Dermis blood vessel endothelial cell (primary cell): ENCODE results near the gene YPEL2. TPM values are rescaled to one million over a fixed set of nuclear protein-coding genes. Genes with fewer than 3 reads are reported as not detected.

Experiments used
- DNase-seq: peaks from one replicate; pipeline ENCODE4 v3.0.0; 2010
- total RNA-seq: library from RNA; depleted of rRNA; stranded (reverse); fragments of >200 nt; gene quantifications from 2 replicates; pipeline ENCODE4 v1.2.3, GENCODE V29; 2014

YPEL2 gene
- total RNA-seq, 1 donor from 2014 or later = 101 TPM

- DNase-seq = no peak
Measured at GRCh38 chr17:59357219-59357697, 25.8 kb downstream of the YPEL2 start.

GRCh38 chr17:59357929-59358328, 26.5 kb downstream of the YPEL2 start:
- DNase-seq = peak; percentile 51

GRCh38 chr17:59361386-59361785, 29.9 kb downstream of the YPEL2 start:
- DNase-seq = peak; percentile 47

- DNase-seq = peak; percentile 62
Measured at GRCh38 chr17:59361916-59362810, 30.7 kb downstream of the YPEL2 start.

GRCh38 chr17:59362811-59363205, 31.4 kb downstream of the YPEL2 start:
- no peak for DNase-seq

- peak; percentile 44 for DNase-seq
Measured at GRCh38 chr17:59365383-59365981, 34.0 kb downstream of the YPEL2 start.

- DNase-seq = peak; percentile 43
Measured at GRCh38 chr17:59366040-59366757, 34.7 kb downstream of the YPEL2 start.

GRCh38 chr17:59366773-59367656, 35.6 kb downstream of the YPEL2 start:
- peak; percentile 54 for DNase-seq

- DNase-seq = no peak
Measured at GRCh38 chr17:59367657-59368045, 36.2 kb downstream of the YPEL2 start.

GRCh38 chr17:59368218-59368857, 36.9 kb downstream of the YPEL2 start:
- no peak for DNase-seq

GRCh38 chr17:59369031-59369975, 37.8 kb downstream of the YPEL2 start:
- no peak for DNase-seq

GRCh38 chr17:59370593-59371299, 39.3 kb downstream of the YPEL2 start:
- no peak for DNase-seq

- DNase-seq = no peak
Measured at GRCh38 chr17:59371416-59372100, 40.1 kb downstream of the YPEL2 start.

- peak; percentile 94 for DNase-seq
Measured at GRCh38 chr17:59372138-59372751, 40.8 kb downstream of the YPEL2 start.

GRCh38 chr17:59373882-59374495, 42.5 kb downstream of the YPEL2 start:
- peak; percentile 43 for DNase-seq

- no peak for DNase-seq
Measured at GRCh38 chr17:59374612-59375011, 43.2 kb downstream of the YPEL2 start.

- DNase-seq = no peak
Measured at GRCh38 chr17:59375857-59376256, 44.4 kb downstream of the YPEL2 start.

- no peak for DNase-seq
Measured at GRCh38 chr17:59376506-59376905, 45.1 kb downstream of the YPEL2 start.
